ENCODE results near the gene MACROD2.

GRCh38 chr20:14219801-14220461, 224.6 kb downstream of the MACROD2 start:
- TF ChIP-seq CTCF (IDR thresholded peaks at IDR 0.05) (no peak), POLR2A (IDR thresholded peaks at IDR 0.05) (no peak)
